GM23338 (cell line): ENCODE results near the gene PIANP. TPM values are rescaled to one million over a fixed set of nuclear protein-coding genes. Genes with fewer than 3 reads are reported as not detected.

ENCODE experiments used
- CREB1 ChIP-seq: fragments of 250-450 bp; sonication (Bioruptor Pico); IDR thresholded peaks from 2 replicates; pipeline ENCODE4 v1.5.0; 2020; ENCODE audit warnings: low read depth, mild to moderate bottlenecking, moderate library complexity
- CTCF ChIP-seq, 2 experiments: fragments of 200-600 bp in 1 of 2; sonication (generic) in 1 of 2; conservative IDR thresholded peaks; 2 replicates each; pipeline versions ENCODE4 v1.5.1 to v1.6.1; 2016 to 2017; ENCODE audit warnings: antibody characterized with exemption in 2 of 2, low read depth in 2 of 2, mild to moderate bottlenecking in 2 of 2, moderate library complexity in 1 of 2
- ETS1 ChIP-seq: IDR thresholded peaks from 2 replicates; pipeline ENCODE4 v1.6.1; 2016; ENCODE audit warnings: antibody characterized with exemption
- EZH2 ChIP-seq: fragments of 200-600 bp; sonication (generic); IDR thresholded peaks from one replicate; pipeline ENCODE4 v1.8.0; 2017; ENCODE audit warnings: antibody characterized with exemption, mild to moderate bottlenecking, low read depth; ENCODE audit not compliant: unreplicated experiment
- JUNB ChIP-seq: IDR thresholded peaks from one replicate; pipeline ENCODE4 v1.6.1; 2016; ENCODE audit warnings: antibody characterized with exemption; ENCODE audit not compliant: unreplicated experiment
- POLR2AphosphoS5 ChIP-seq: IDR thresholded peaks from 2 replicates; pipeline ENCODE4 v1.6.1; 2016; ENCODE audit warnings: antibody characterized with exemption, low read depth
- ZNF462 ChIP-seq: fragments of 250-450 bp; sonication (Bioruptor Pico); IDR thresholded peaks from 2 replicates; pipeline ENCODE4 v1.5.0; 2020; ENCODE audit warnings: mild to moderate bottlenecking, moderate library complexity
- polyA plus RNA-seq: library from polyadenylated mRNA; unstranded; fragments of >200 nt; fragmentation: Nextera tagmentation; extraction: Ambion mirVana; gene quantifications from 2 replicates; pipeline ENCODE4 v1.2.1, GENCODE V29; 2016
- total RNA-seq: library from RNA; depleted of rRNA; stranded (reverse); fragments of >200 nt; shearing (Covaris generic); gene quantifications from 2 replicates; pipeline ENCODE4 v1.2.3, GENCODE V29; 2014

The PIANP gene
- total and polyA plus RNA-seq, 2 experiments from 2014 or later = 2.2 to 6.4 TPM

GRCh38 chr12:6729186-6729585 is 28.6 kb upstream of the PIANP start (continued):
- TF ChIP-seq ZNF462 (CRISPR knock-in tag) (no peak), CTCF (conservative IDR thresholded peaks at IDR 0.05; ENCODE audit: low read depth in 2 of 2) (no peak), JUNB (no peak), EZH2 (no peak), ETS1 (no peak), CREB1 (CRISPR knock-in tag) (no peak), POLR2AphosphoS5 (no peak)
